K562 (cell line): ENCODE results near the gene COL8A2. TPM values are rescaled to one million over a fixed set of nuclear protein-coding genes. Genes with fewer than 3 reads are reported as not detected.

Experiments used
- ATAC-seq: fragments of 200-7000 bp; cut with Tn5 transposase; 3 replicates; pipeline ENCODE4 v1.9.1; 2020; ENCODE audit warnings: moderate library complexity
- BruUV-seq: library from RNA; stranded (reverse); fragments of 400-500 nt; replicated peaks from 2 replicates; lab custom pipeline; 2021; lab: Mats Ljungman, UMichigan
- CTCF ChIA-PET: fragments of 300-600 bp; formaldehyde crosslinking; extraction: SDS; loops from one replicate; lab custom pipeline; 2021; ENCODE audit warnings: low intra/inter-chr PET ratio; lab: Yijun Ruan, JAX
- POLR2A ChIA-PET: fragments of 300-600, 350-650 bp; sonication (Branson Sonifier 250); formaldehyde crosslinking; extraction: SDS; loops from one replicate; lab custom pipeline; 2021; ENCODE audit warnings: antibody characterized with exemption, inconsistent platforms; lab: Yijun Ruan, JAX
- DNase-seq, 4 experiments: peaks; one replicate each; pipeline versions ENCODE4 v3.0.0 to v3.0.0-alpha.2; 2011 to 2018; ENCODE audit warnings: low spot score in 3 of 4, mixed read lengths in 3 of 4; ENCODE audit errors: extremely low read depth in 1 of 4
- FAIRE-seq: peaks from 2 replicates; lab custom pipeline; 2011; peaks lifted over from hg19 to GRCh38; lab: Jason Lieb, UNC
- H2AFZ ChIP-seq: 2 replicates; pipeline ENCODE4 v1.6.0; 2011; ENCODE audit warnings: low read depth, low read length, control low read depth, inconsistent platforms
- H3K27ac ChIP-seq: fragments of 200-600 bp; 3 replicates; pipeline ENCODE4 v1.8.0; 2011; ENCODE audit warnings: low read depth, mild to moderate bottlenecking, control low read depth, inconsistent platforms, low read length, moderate library complexity, mixed read lengths; ENCODE audit errors: extremely low read depth
- H3K27me3 ChIP-seq, 2 experiments: fragments of 300-600 bp in 1 of 2; 2 replicates in 1 of 2; 3 replicates in 1 of 2; pipeline versions ENCODE4 v1.6.0 to v1.8.0; 2011; ENCODE audit warnings: inconsistent platforms in 2 of 2, low read length in 2 of 2, mild to moderate bottlenecking in 1 of 2, mixed read lengths in 1 of 2, moderate library complexity in 1 of 2; ENCODE audit not compliant: control insufficient read depth in 2 of 2, insufficient read depth in 2 of 2
- H3K36me3 ChIP-seq: fragments of 300-600 bp; 3 replicates; pipeline ENCODE4 v1.8.0; 2011; ENCODE audit warnings: mild to moderate bottlenecking, low read length, inconsistent platforms; ENCODE audit not compliant: control insufficient read depth, insufficient read depth
- H3K4me1 ChIP-seq, 2 experiments: fragments of 200-600 bp in 1 of 2; replicated peaks in 1 of 2; 2 replicates in 1 of 2; 3 replicates in 1 of 2; pipeline versions ENCODE4 v1.5.1 to v1.8.0; 2011; ENCODE audit warnings: inconsistent platforms in 2 of 2, low read length in 2 of 2, mild to moderate bottlenecking in 1 of 2, mixed read lengths in 1 of 2, moderate library complexity in 1 of 2; ENCODE audit not compliant: control insufficient read depth in 2 of 2, insufficient read depth in 2 of 2
- H3K4me2 ChIP-seq: 2 replicates; pipeline ENCODE4 v1.6.1; 2011; ENCODE audit warnings: low read length, control low read depth, inconsistent platforms, mixed read lengths; ENCODE audit not compliant: insufficient read depth
- H3K4me3 ChIP-seq: fragments of 200-600 bp; sonication (generic), shearing (Covaris generic); 2 replicates; pipeline ENCODE4 v1.5.1; 2016; ENCODE audit warnings: control low read depth, inconsistent platforms
- H3K79me2 ChIP-seq: fragments of 200-600 bp; 3 replicates; pipeline ENCODE4 v1.8.0; 2011; ENCODE audit warnings: low read length, inconsistent platforms; ENCODE audit not compliant: control insufficient read depth, insufficient read depth
- H3K9ac ChIP-seq, 2 experiments: 2 replicates each; pipeline versions ENCODE4 v1.6.0 to v1.6.1; 2011; ENCODE audit warnings: low read depth in 2 of 2, low read length in 2 of 2, control low read depth in 1 of 2, inconsistent platforms in 1 of 2, mild to moderate bottlenecking in 1 of 2, mixed read lengths in 1 of 2; ENCODE audit not compliant: insufficient read depth in 1 of 2
- H3K9me1 ChIP-seq: one replicate; pipeline ENCODE4 v1.6.0; 2011; ENCODE audit warnings: inconsistent platforms, mild to moderate bottlenecking, low read length, moderate library complexity; ENCODE audit not compliant: control insufficient read depth, insufficient read depth
- H3K9me3 ChIP-seq: replicated peaks from 2 replicates; pipeline ENCODE4 v1.5.1; 2011; ENCODE audit warnings: low read depth, low read length, inconsistent platforms; ENCODE audit not compliant: control insufficient read depth, insufficient read depth
- H4K20me1 ChIP-seq: replicated peaks from 2 replicates; pipeline ENCODE4 v1.6.1; 2011; ENCODE audit warnings: low read length, inconsistent platforms, mixed read lengths; ENCODE audit not compliant: control insufficient read depth, insufficient read depth
- C11orf30 ChIP-seq: fragments of 450-650 bp; IDR thresholded peaks from 2 replicates; pipeline ENCODE4 v1.6.1; 2016; ENCODE audit warnings: low read depth, mild to moderate bottlenecking
- E2F6 ChIP-seq, 2 experiments: IDR thresholded peaks; 2 replicates each; pipeline ENCODE4 v1.6.1; 2011; ENCODE audit warnings: borderline replicate concordance in 1 of 2, control low read depth in 1 of 2, low read depth in 1 of 2, low read length in 1 of 2, mild to moderate bottlenecking in 1 of 2, mixed read lengths in 1 of 2, moderate library complexity in 1 of 2; ENCODE audit not compliant: insufficient read depth in 1 of 2, insufficient read length in 1 of 2, poor library complexity in 1 of 2, severe bottlenecking in 1 of 2; ENCODE audit errors: extremely low read depth in 1 of 2
- HNRNPH1 ChIP-seq: fragments of 200-400 bp; formaldehyde crosslinking; optimal IDR thresholded peaks from 2 replicates; pipeline ENCODE3; 2017; ENCODE audit warnings: low read depth, mild to moderate bottlenecking, low read length, moderate library complexity
- JUN ChIP-seq, 2 experiments: sonication (generic) in 1 of 2; formaldehyde crosslinking in 1 of 2; IDR thresholded peaks; 2 replicates each; pipeline versions ENCODE4 v1.6.1 to v1.8.0; 2012 to 2022; ENCODE audit warnings: borderline replicate concordance in 2 of 2, mild to moderate bottlenecking in 2 of 2, improper control_type of control experiment in 1 of 2, low read depth in 1 of 2, low read length in 1 of 2, missing genetic modification reagents in 1 of 2
- KLF16 ChIP-seq: IDR thresholded peaks from 2 replicates; pipeline ENCODE4 v1.6.1; 2016; ENCODE audit warnings: antibody characterized with exemption
- PTTG1 ChIP-seq: fragments of 450-650 bp; IDR thresholded peaks from 2 replicates; pipeline ENCODE4 v1.6.1; 2016; ENCODE audit warnings: low read depth, mild to moderate bottlenecking, missing genetic modification characterization, missing compliant biosample characterization
- SRF ChIP-seq, 2 experiments: fragments of 250-450, 450-650 bp in 1 of 2; sonication (Bioruptor Pico) in 1 of 2; sonication (generic) in 1 of 2; formaldehyde crosslinking; IDR thresholded peaks; 2 replicates each; pipeline versions ENCODE4 v1.5.0 to v1.5.1; 2020 to 2022; ENCODE audit warnings: mild to moderate bottlenecking in 1 of 2, missing genetic modification reagents in 1 of 2
- ZNF24 ChIP-seq: fragments of 450-650 bp; IDR thresholded peaks from 2 replicates; pipeline ENCODE4 v1.6.1; 2016
- ZNF589 ChIP-seq: fragments of 200-800 bp; sonication (Bioruptor generic); IDR thresholded peaks from 2 replicates; pipeline ENCODE4 v1.6.1; 2016; ENCODE audit warnings: low read depth, missing genetic modification characterization, missing compliant biosample characterization
- ZNF655 ChIP-seq: fragments of 250-450 bp; sonication (Bioruptor Pico); IDR thresholded peaks from 2 replicates; pipeline ENCODE4 v1.5.0; 2021
- ZNF785 ChIP-seq: fragments of 250-450 bp; sonication (Bioruptor Pico); IDR thresholded peaks from 2 replicates; pipeline ENCODE4 v1.4.0; 2020; ENCODE audit warnings: mild to moderate bottlenecking
- ZSCAN29 ChIP-seq: fragments of 450-650 bp; IDR thresholded peaks from 2 replicates; pipeline ENCODE4 v1.6.1; 2017
- WGBS: fragments of 100-300 bp; shearing (Covaris generic); methylation state at CpG from one replicate; pipeline ENCODE4 v1.1.6; 2016; ENCODE audit warnings: low coverage, mixed read lengths; ENCODE audit not compliant: insufficient coverage; ENCODE audit errors: missing lambda C conversion rate; 5-methylcytosine and 5-hydroxymethylcytosine counted together
- in situ Hi-C: fragments of 300-500 bp; cut with MboI; formaldehyde crosslinking; loops from 4 replicates; pipeline ENCODE4 v1.15.0; 2018; ENCODE audit warnings: inconsistent platforms, mixed read lengths
- intact Hi-C: fragments of 100-400 bp; cut with micrococcal nuclease; formaldehyde crosslinking; loops from 2 replicates; pipeline ENCODE4 v1.14.2; 2022
- polyA plus RNA-seq, 8 experiments: library from polyadenylated mRNA; depleted of rRNA in 4 of 8; stranded (reverse) in 5 of 8; unstranded in 3 of 8; fragments of >200 nt; fragmentation: Nextera tagmentation in 2 of 8; fragmentation: Illumina TruSeq in 1 of 8; extraction: Ambion mirVana in 2 of 8; extraction: Trizol in 1 of 8; gene quantifications; 2 replicates each; pipeline versions ENCODE4 v1.2.1 to v1.2.3, GENCODE V29; 2011 to 2014; ENCODE audit warnings: inconsistent platforms in 1 of 8, missing spikeins in 1 of 8
- total RNA-seq, 7 experiments: library from RNA; depleted of rRNA in 6 of 7; stranded (reverse); fragments of >200 nt in 6 of 7; fragmentation: Illumina TruSeq in 2 of 7; extraction: Trizol in 2 of 7; gene quantifications; 2 replicates each; pipeline versions ENCODE4 v1.2.1 to v1.2.3, GENCODE V29; 2011 to 2021; ENCODE audit warnings: low replicate concordance in 1 of 7

COL8A2 gene
- total and polyA plus RNA-seq, 9 of the 15 experiments (the other 6 are each of a cell fraction or from before 2014, with no cell fraction given), result 0.03 to 0.14 (median 0.04) TPM; not detected in 5

GRCh38 chr1:36142121-36142520, 17.1 kb upstream of the COL8A2 start:
- ATAC-seq, result no peak
- H3K4me2 ChIP-seq, result no peak overlapping the region
- in situ Hi-C loops (no loop called here), intact Hi-C loops (no loop called here)
- no peaks in the 10 kb centered on the region for H3K27me3 ChIP-seq
- H4K20me1 ChIP-seq, result peaks cover 11% of the 10 kb centered on the region; the same call in 1 of the 2 replicates
- peaks cover 0 to 3% of the 10 kb centered on the region in 2 experiments; a peak in 1 of 5 replicates for H3K4me1 ChIP-seq
- 0 out of 2 replicates have a peak, but pooled peaks cover 2% of the 10 kb centered on the region for H3K9me3 ChIP-seq
- no TSS peak for BruUV-seq
- FAIRE-seq, result no peak
- no peak for TF ChIP-seq ZNF785
- TF ChIP-seq SRF (CRISPR knock-in tag; IDR thresholded peaks at IDR 0.05), result 0 out of 4 replicates have a peak, but pooled peaks of 1 of the 2 experiments have one; percentile 25
- ChIA-PET CTCF (interaction anchor here (0.7 kb wide), 1 partner anchor 42 kb away, joined by 5 read pairs; no protein-coding TSS in a partner anchor), POLR2A (interaction anchor here (0.6 to 1.3 kb wide), 6 partner anchors 19 to 121 kb away, joined by 3 to 4 read pairs (median 3); no protein-coding TSS in a partner anchor)
- H3K36me3 ChIP-seq, result peaks cover 62% of the 10 kb centered on the region
- H3K4me3 ChIP-seq, result no peak overlapping the region
- no peak overlapping the region for H3K27ac ChIP-seq
- no peak overlapping the region for H2AFZ ChIP-seq
- no peak overlapping the region for H3K9ac ChIP-seq
- peaks cover 47% of the 10 kb centered on the region for H3K79me2 ChIP-seq
- 64% methylated on average over 1 of the region's 1 CpG for WGBS
- peaks cover 4% of the 10 kb centered on the region for H3K9me1 ChIP-seq
- no peak for DNase-seq

GRCh38 chr1:36139521-36139920, 14.5 kb upstream of the COL8A2 start:
- H4K20me1 ChIP-seq, result peaks cover 11% of the 10 kb centered on the region; the same call in 1 of the 2 replicates
- DNase-seq (no peak), FAIRE-seq (no peak), ATAC-seq (no peak)
- WGBS, result 84% methylated on average over 5 of the region's 5 CpGs
- H3K9ac ChIP-seq, result no peak overlapping the region
- H3K4me2 ChIP-seq, result no peak overlapping the region
- ChIA-PET CTCF (no interaction called here), POLR2A (interaction anchor here (0.7 to 1.0 kb wide), 3 partner anchors 10 to 73 kb away, joined by 3 to 4 read pairs (median 4); partner anchors contain the start of gene TRAPPC3)
- 0 out of 2 replicates have a peak, but pooled peaks cover 2% of the 10 kb centered on the region for H3K9me3 ChIP-seq
- intact Hi-C loops (no loop called here), in situ Hi-C loops (no loop called here)
- no peak overlapping the region for H2AFZ ChIP-seq
- H3K4me3 ChIP-seq, result no peak overlapping the region
- peaks cover 63% of the 10 kb centered on the region for H3K36me3 ChIP-seq
- H3K27ac ChIP-seq, result no peak overlapping the region
- no peaks in the 10 kb centered on the region for H3K27me3 ChIP-seq
- no TSS peak for BruUV-seq
- peaks cover 4% of the 10 kb centered on the region for H3K9me1 ChIP-seq
- H3K4me1 ChIP-seq, result peaks cover 4 to 8% of the 10 kb centered on the region in 2 experiments; a peak in 3 of 5 replicates
- H3K79me2 ChIP-seq, result peaks cover 31% of the 10 kb centered on the region
- TF ChIP-seq ZNF24 (no peak), JUN (IDR thresholded peaks at IDR 0.05; ENCODE audit: borderline replicate concordance, low read depth, low read length) (no peak), JUN (CRISPR knock-in tag; IDR thresholded peaks at IDR 0.05; ENCODE audit: borderline replicate concordance) (no peak), PTTG1 (tag) (no peak), C11orf30 (no peak), ZNF589 (CRISPR knock-in tag) (no peak), ZNF655 (no peak), E2F6 (IDR thresholded peaks at IDR 0.05; ENCODE audit: borderline replicate concordance in 1 of 2, extremely low read depth in 1 of 2, insufficient read depth in 1 of 2, insufficient read length in 1 of 2, low read depth in 1 of 2, low read length in 1 of 2, poor library complexity in 1 of 2, severe bottlenecking in 1 of 2) (no peak), ZSCAN29 (no peak), KLF16 (no peak), HNRNPH1 (no peak)
